Fibroblast of pulmonary artery (primary cell): ENCODE results near the gene RAB11FIP3.

Source experiments
- DNase-seq: peaks from one replicate; pipeline ENCODE4 v3.0.0-alpha.2; 2010; ENCODE audit warnings: low read depth
- H3K4me3 ChIP-seq: replicated peaks from 2 replicates; pipeline ENCODE4 v1.5.1; 2011; ENCODE audit warnings: low read depth, mild to moderate bottlenecking, control low read depth, low read length, moderate library complexity
- TF ChIP-seq, protein P1 (sequence below): IDR thresholded peaks from 2 replicates; pipeline ENCODE4 v1.5.1; 2011; ENCODE audit warnings: mild to moderate bottlenecking, control low read depth, low read length, inconsistent platforms; ENCODE audit errors: missing control alignments

Gene RAB11FIP3

DNA sequence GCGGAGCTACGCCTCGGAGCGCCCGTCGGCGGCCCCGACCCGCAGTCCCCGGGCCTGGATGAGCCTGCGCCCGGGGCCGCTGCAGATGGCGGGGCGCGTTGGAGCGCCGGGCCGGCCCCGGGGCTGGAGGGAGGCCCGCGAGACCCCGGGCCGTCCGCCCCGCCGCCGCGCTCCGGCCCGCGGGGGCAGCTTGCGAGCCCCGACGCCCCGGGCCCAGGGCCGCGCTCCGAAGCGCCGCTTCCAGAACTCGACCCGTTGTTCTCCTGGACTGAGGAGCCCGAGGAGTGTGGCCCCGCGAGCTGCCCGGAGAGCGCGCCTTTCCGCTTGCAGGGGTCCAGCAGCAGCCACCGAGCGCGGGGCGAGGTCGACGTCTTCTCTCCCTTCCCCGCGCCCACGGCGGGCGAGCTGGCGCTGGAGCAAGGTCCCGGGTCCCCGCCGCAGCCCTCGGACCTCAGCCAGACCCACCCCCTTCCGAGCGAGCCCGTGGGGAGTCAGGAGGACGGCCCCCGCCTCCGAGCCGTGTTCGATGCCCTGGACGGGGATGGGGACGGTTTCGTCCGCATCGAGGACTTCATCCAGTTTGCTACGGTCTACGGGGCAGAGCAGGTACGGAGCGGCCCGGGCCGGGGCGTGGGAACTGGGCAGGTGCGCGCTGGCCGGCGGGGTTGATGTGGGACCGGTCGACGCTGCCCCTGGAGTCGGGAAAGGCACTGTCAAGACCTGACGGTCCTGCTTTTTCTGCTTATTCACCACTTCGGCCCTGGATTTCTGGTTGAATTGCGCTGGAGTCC lies 861 bp downstream of the RAB11FIP3 start:
- TF ChIP-seq, protein P1, sequence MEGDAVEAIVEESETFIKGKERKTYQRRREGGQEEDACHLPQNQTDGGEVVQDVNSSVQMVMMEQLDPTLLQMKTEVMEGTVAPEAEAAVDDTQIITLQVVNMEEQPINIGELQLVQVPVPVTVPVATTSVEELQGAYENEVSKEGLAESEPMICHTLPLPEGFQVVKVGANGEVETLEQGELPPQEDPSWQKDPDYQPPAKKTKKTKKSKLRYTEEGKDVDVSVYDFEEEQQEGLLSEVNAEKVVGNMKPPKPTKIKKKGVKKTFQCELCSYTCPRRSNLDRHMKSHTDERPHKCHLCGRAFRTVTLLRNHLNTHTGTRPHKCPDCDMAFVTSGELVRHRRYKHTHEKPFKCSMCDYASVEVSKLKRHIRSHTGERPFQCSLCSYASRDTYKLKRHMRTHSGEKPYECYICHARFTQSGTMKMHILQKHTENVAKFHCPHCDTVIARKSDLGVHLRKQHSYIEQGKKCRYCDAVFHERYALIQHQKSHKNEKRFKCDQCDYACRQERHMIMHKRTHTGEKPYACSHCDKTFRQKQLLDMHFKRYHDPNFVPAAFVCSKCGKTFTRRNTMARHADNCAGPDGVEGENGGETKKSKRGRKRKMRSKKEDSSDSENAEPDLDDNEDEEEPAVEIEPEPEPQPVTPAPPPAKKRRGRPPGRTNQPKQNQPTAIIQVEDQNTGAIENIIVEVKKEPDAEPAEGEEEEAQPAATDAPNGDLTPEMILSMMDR: no peak
- peak overlapping the region; percentile 73 for H3K4me3 ChIP-seq
- DNase-seq: no peak

DNA sequence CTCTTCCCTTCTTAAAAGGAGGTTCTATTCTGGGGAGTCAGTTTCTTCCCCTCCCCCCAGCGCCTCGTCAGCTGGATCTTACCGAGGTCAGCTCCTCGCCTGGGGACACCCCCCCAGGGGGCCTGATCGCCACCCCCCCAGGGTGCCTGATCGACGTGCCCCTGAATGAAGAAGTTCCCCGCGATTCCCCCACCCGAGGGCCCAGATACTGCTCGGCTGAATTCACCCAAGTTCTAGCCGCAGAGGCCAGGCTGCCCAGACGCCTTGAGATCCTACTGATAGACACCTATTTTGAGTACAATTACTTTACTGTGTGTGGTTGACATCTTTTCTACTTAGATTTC lies 1.4 kb downstream of the RAB11FIP3 start:
- H3K4me3 ChIP-seq: peak overlapping the region; percentile 73
- TF ChIP-seq, protein P1: no peak
- DNase-seq: no peak

DNA sequence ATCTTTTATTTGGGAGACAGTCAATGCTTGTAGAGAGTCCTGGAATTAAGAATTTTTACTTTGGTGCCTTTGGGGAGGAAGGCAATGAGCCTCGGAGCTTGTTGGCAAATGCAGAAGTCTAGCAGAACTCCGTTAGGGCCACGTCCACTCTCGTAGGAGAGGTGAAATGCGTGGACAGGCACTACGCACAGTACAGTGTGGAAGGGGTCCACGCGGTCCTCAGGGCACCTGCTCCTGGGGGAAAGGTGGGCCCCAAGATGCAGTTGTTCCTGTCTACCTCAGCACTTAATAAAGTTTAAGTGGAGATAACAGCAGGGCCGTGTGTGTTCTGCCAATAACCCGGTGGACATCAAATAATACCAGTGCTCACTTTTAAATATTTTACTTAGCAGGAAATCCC lies 1.8 kb downstream of the RAB11FIP3 start:
- TF ChIP-seq, protein P1: no peak
- H3K4me3 ChIP-seq: peak overlapping the region; percentile 73
- DNase-seq: no peak

DNA sequence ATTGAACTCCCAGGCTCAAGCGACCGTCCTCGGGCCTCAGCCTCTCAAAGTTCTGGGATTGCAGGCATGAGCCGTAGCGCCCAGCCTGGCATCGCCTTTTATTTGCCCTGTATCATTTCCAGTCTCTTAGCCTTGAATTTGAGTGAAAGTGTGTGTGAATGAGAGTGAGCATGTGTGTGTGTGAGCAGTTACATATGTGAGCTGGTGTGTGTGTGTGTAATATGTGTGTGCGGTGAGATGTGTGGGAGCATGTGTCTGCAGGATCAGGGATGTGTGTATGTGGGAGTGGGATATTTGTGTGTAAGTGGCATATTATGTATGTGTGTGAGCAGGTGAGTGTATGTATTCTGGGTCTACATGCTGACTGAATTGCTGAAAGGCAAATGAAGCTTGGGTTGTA lies 5.5 kb downstream of the RAB11FIP3 start:
- no peak overlapping the region for H3K4me3 ChIP-seq
- TF ChIP-seq, protein P1: no peak
- no peak for DNase-seq

DNA sequence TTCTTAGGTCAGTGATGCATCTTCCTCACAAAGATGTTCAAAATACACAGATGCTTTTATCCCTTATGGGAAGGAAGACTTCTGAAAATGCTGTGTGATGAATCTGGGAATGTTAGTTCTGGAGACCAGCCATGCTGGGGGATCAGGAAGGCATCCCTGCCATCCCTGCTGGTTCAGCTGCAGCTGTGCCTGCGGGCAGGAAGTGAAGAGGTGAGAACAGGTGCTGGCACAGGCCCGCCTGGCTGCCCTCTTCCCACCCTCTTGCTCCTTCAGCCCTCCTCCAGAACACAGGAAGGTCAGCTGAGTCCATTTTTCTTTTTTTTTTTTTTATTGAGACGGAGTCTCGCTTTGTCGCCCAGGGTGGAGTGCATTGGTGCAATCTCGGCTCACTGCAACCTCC lies 15.2 kb downstream of the RAB11FIP3 start:
- TF ChIP-seq, protein P1: no peak
- no peak overlapping the region for H3K4me3 ChIP-seq
- no peak for DNase-seq

DNA sequence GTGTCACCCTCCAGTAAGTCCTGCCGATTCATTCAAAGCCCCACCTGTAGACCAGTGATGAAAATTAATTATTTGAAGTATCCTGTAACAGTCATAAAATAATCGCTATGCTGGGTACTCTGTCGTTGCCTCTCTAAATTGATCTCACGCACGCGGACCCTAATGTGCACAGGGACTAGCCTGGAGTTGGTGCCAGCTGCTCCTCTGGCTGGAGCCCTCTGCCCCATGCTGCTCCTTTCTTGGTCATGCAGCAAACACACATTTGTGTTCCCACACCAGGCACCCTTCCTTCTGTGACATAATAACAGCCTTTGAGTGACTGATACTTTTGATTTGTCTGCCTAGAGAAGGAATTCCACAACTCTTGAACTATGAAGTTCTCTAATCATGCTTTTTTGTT lies 16.0 kb downstream of the RAB11FIP3 start:
- H3K4me3 ChIP-seq: no peak overlapping the region
- TF ChIP-seq, protein P1: no peak
- DNase-seq: no peak

DNA sequence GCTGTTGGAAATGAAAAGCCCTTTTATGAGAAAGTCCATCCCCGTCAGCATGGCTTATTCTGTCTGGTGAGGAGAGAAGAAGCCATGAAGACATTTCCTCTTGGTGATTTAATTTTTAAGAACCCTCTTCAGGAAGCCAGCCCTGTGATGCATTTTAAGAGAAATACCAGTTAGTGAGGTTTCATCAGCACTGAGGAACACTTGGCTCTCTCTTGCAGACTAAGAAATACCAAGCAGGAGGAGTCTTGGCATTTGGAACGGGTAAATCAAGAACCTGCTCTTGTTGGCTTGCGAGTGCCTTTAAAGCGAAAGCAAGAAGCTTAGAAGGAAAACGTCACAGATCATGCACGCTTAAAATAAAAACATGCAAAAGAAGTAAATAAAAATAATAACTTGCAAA lies 17.5 kb downstream of the RAB11FIP3 start:
- no peak for DNase-seq
- TF ChIP-seq, protein P1: no peak
- H3K4me3 ChIP-seq: no peak overlapping the region
